GM12878 (cell line): ENCODE measurements around the gene TXNIP.

ENCODE experiments used
- CHD2 ChIP-seq: IDR thresholded peaks from 2 replicates; pipeline ENCODE4 v1.6.1; 2011; ENCODE audit warnings: low read depth, low read length, improper control_type of control experiment, borderline replicate concordance
- CREB1 ChIP-seq: IDR thresholded peaks from 2 replicates; pipeline ENCODE4 v1.6.1; 2012; ENCODE audit warnings: low read depth, mild to moderate bottlenecking, inconsistent platforms
- CTCF ChIP-seq, 3 experiments: IDR thresholded peaks in 2 of 3; conservative IDR thresholded peaks in 1 of 3; 2 replicates each; pipeline ENCODE4 v1.5.1; 2011; ENCODE audit warnings: low read depth in 3 of 3, low read length in 3 of 3, mild to moderate bottlenecking in 3 of 3, control low read depth in 2 of 3, moderate library complexity in 2 of 3, inconsistent platforms in 1 of 3, mixed read lengths in 1 of 3; ENCODE audit not compliant: control insufficient read depth in 2 of 3, insufficient read depth in 1 of 3; ENCODE audit errors: extremely low read depth in 1 of 3
- MAX ChIP-seq: IDR thresholded peaks from 2 replicates; pipeline ENCODE4 v1.6.1; 2012; ENCODE audit warnings: low read depth, low read length, improper control_type of control experiment
- POLR2A ChIP-seq: IDR thresholded peaks from 2 replicates; pipeline ENCODE4 v1.6.1; 2011; ENCODE audit warnings: low read depth, mild to moderate bottlenecking, low read length
- RAD21 ChIP-seq: IDR thresholded peaks from 2 replicates; pipeline ENCODE4 v1.6.1; 2011; ENCODE audit warnings: mild to moderate bottlenecking, low read depth, low read length, moderate library complexity; ENCODE audit not compliant: insufficient read depth
- SKIL ChIP-seq: fragments of 450-650 bp; IDR thresholded peaks from 2 replicates; pipeline ENCODE4 v1.6.1; 2017; ENCODE audit warnings: mild to moderate bottlenecking, low read depth, inconsistent platforms; ENCODE audit not compliant: poor library complexity, severe bottlenecking
- SP1 ChIP-seq: IDR thresholded peaks from one replicate; pipeline ENCODE4 v1.6.1; 2011; ENCODE audit warnings: low read depth, low read length
- TCF7 ChIP-seq: IDR thresholded peaks from 2 replicates; pipeline ENCODE4 v1.6.1; 2014; ENCODE audit warnings: antibody characterized with exemption, borderline replicate concordance

DNA sequence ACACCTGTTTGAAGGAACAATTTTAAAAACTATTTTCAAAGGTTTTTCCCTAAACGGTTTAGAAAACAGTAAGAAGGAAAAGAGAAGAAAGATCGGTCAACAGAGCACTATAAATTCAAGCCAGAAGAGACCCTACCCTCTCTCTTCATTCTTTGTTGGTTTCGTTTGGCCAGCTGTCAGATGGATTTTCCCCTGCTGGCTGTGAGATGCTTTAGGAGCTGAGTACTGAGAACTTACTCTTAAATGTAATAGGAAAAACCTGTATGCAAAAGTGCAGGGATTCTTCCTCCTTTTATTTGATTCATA lies 1.3 kb upstream of the TXNIP start:
- no peak for TF ChIP-seq MAX
- TF ChIP-seq CTCF (IDR thresholded peaks at IDR 0.05 in 2 of 3, conservative IDR thresholded peaks at IDR 0.05 in 1 of 3; ENCODE audit: control insufficient read depth in 2 of 3, extremely low read depth in 1 of 3, insufficient read depth in 1 of 3, low read depth in 3 of 3, low read length in 3 of 3), result no peak
- no peak for TF ChIP-seq SKIL
- no peak for TF ChIP-seq CREB1
- no peak for TF ChIP-seq CHD2
- no peak for TF ChIP-seq POLR2A
- no peak for TF ChIP-seq RAD21
- TF ChIP-seq SP1, result no peak
- TF ChIP-seq TCF7, result no peak
